HCT116 (cell line): ENCODE data around the gene ARL11. TPM values are rescaled to one million over a fixed set of nuclear protein-coding genes. Genes with fewer than 3 reads are reported as not detected.

Experiments used
- ATAC-seq: fragments of 200-7000 bp; cut with Tn5 transposase; 2 replicates; pipeline ENCODE4 v1.9.1; 2020; ENCODE audit warnings: mild to moderate bottlenecking, moderate library complexity
- BruUV-seq: library from RNA; stranded (reverse); fragments of 400-500 nt; replicated peaks from 2 replicates; lab custom pipeline; 2021; lab: Mats Ljungman, UMichigan
- CTCF ChIA-PET: fragments of 300-600 bp; sonication (Branson Sonifier 250); formaldehyde crosslinking; loops from one replicate; lab custom pipeline; 2021; ENCODE audit warnings: antibody characterized with exemption; lab: Charles Lee
- POLR2A ChIA-PET: fragments of 300-600, 350-600 bp; sonication (Branson Sonifier 250); formaldehyde crosslinking; loops from one replicate; lab custom pipeline; 2021; ENCODE audit warnings: antibody characterized with exemption; lab: Charles Lee
- RAD21 ChIA-PET, 2 experiments: fragments of 300-600 bp; sonication (Branson Sonifier 250); formaldehyde crosslinking; loops; one replicate each; lab custom pipeline; 2023; ENCODE audit warnings: low total read pairs in 2 of 2; ENCODE audit not compliant: uncharacterized antibody in 2 of 2, unreplicated experiment in 2 of 2, low non-redundant PET in 1 of 2; lab: Charles Lee
- DNase-seq: peaks from one replicate; pipeline ENCODE4 v3.0.0-alpha.2; 2010; ENCODE audit warnings: low read depth, low spot score
- H2AFZ ChIP-seq: fragments of 200-600 bp; shearing (Covaris generic), sonication (generic); 2 replicates; pipeline ENCODE4 v1.6.1; 2017; ENCODE audit warnings: low read depth, mixed run types, mixed read lengths, antibody characterized with exemption, low read length; ENCODE audit not compliant: poor library complexity, severe bottlenecking
- H3K27ac ChIP-seq: 2 replicates; pipeline ENCODE4 v1.5.1; 2012; ENCODE audit warnings: low read depth, low read length
- H3K27me3 ChIP-seq: fragments of 200-600 bp; sonication (generic); 2 replicates; pipeline ENCODE4 v1.6.1; 2016; ENCODE audit warnings: mixed run types, low read length, mixed read lengths; ENCODE audit not compliant: insufficient read depth
- H3K36me3 ChIP-seq, 2 experiments: fragments of 200-500 bp in 1 of 2; fragments of 200-600 bp in 1 of 2; sonication (Bioruptor generic) in 1 of 2; sonication (generic) in 1 of 2; 2 replicates each; pipeline versions ENCODE4 v1.5.1 to v1.6.1; 2014 to 2016; ENCODE audit warnings: low read length in 2 of 2, inconsistent platforms in 1 of 2, mixed read lengths in 1 of 2, mixed run types in 1 of 2; ENCODE audit not compliant: insufficient read depth in 2 of 2, control insufficient read depth in 1 of 2
- H3K4me1 ChIP-seq, 2 experiments: fragments of 200-600 bp in 1 of 2; sonication (generic) in 1 of 2; 2 replicates each; pipeline versions ENCODE4 v1.5.1 to v1.6.1; 2012 to 2017; ENCODE audit warnings: low read length in 2 of 2, inconsistent platforms in 1 of 2, mild to moderate bottlenecking in 1 of 2, mixed read lengths in 1 of 2, mixed run types in 1 of 2, moderate library complexity in 1 of 2; ENCODE audit not compliant: insufficient read depth in 2 of 2, control insufficient read depth in 1 of 2
- H3K4me2 ChIP-seq: fragments of 200-600 bp; sonication (generic); 2 replicates; pipeline ENCODE4 v1.6.1; 2017; ENCODE audit warnings: mixed run types, low read length, mixed read lengths
- H3K4me3 ChIP-seq, 2 experiments: fragments of 200-600 bp in 1 of 2; sonication (generic) in 1 of 2; replicated peaks in 1 of 2; 2 replicates each; pipeline ENCODE4 v1.5.1; 2011 to 2016; ENCODE audit warnings: low read length in 2 of 2, control low read depth in 1 of 2, low read depth in 1 of 2, mild to moderate bottlenecking in 1 of 2, mixed read lengths in 1 of 2, mixed run types in 1 of 2
- H3K79me2 ChIP-seq: fragments of 200-600 bp; sonication (generic); 2 replicates; pipeline ENCODE4 v1.6.1; 2017; ENCODE audit warnings: mild to moderate bottlenecking, mixed run types, low read length, moderate library complexity, mixed read lengths; ENCODE audit not compliant: insufficient read depth
- H3K9ac ChIP-seq: fragments of 200-600 bp; sonication (generic); 2 replicates; pipeline ENCODE4 v1.6.1; 2016; ENCODE audit warnings: low read length, mixed read lengths
- H3K9me2 ChIP-seq: fragments of 200-600 bp; sonication (generic), shearing (Covaris generic); 2 replicates; pipeline ENCODE4 v1.6.1; 2017; ENCODE audit warnings: mixed run types, mild to moderate bottlenecking, moderate library complexity; ENCODE audit not compliant: insufficient read depth
- H3K9me3 ChIP-seq, 2 experiments: fragments of 200-500 bp in 1 of 2; fragments of 200-600 bp in 1 of 2; sonication (Bioruptor generic) in 1 of 2; sonication (generic) in 1 of 2; 2 replicates each; pipeline ENCODE4 v1.6.1; 2014 to 2017; ENCODE audit warnings: low read length in 2 of 2, mixed read lengths in 2 of 2, inconsistent platforms in 1 of 2, low read depth in 1 of 2, mild to moderate bottlenecking in 1 of 2, mixed run types in 1 of 2, moderate library complexity in 1 of 2; ENCODE audit not compliant: control insufficient read depth in 1 of 2, insufficient read depth in 1 of 2
- H4K20me1 ChIP-seq: fragments of 200-600 bp; sonication (generic), shearing (Covaris generic); 2 replicates; pipeline ENCODE4 v1.6.1; 2017; ENCODE audit warnings: mixed run types, mild to moderate bottlenecking, moderate library complexity; ENCODE audit not compliant: insufficient read depth
- CBX3 ChIP-seq: IDR thresholded peaks from 2 replicates; pipeline ENCODE4 v1.6.1; 2012; ENCODE audit warnings: low read depth
- EGR1 ChIP-seq: IDR thresholded peaks from 2 replicates; pipeline ENCODE4 v1.6.1; 2012; ENCODE audit warnings: low read depth
- ELF1 ChIP-seq: IDR thresholded peaks from 2 replicates; pipeline ENCODE4 v1.6.1; 2012; ENCODE audit warnings: low read depth, borderline replicate concordance
- EZH2 ChIP-seq: fragments of 200-600 bp; sonication (generic); IDR thresholded peaks from 2 replicates; pipeline ENCODE4 v1.6.1; 2017; ENCODE audit warnings: antibody characterized with exemption, mixed run types
- FOSL1 ChIP-seq: IDR thresholded peaks from 2 replicates; pipeline ENCODE4 v1.6.1; 2012; ENCODE audit warnings: low read depth
- JUND ChIP-seq: IDR thresholded peaks from 2 replicates; pipeline ENCODE4 v1.6.1; 2012
- POLR2A ChIP-seq: IDR thresholded peaks from 2 replicates; pipeline ENCODE4 v1.7.0; 2011; ENCODE audit warnings: borderline replicate concordance; ENCODE audit not compliant: insufficient read depth, insufficient read length; ENCODE audit errors: extremely low read depth
- RAD21 ChIP-seq: IDR thresholded peaks from 2 replicates; pipeline ENCODE4 v1.6.1; 2012; ENCODE audit warnings: low read depth, mild to moderate bottlenecking
- SP1 ChIP-seq: IDR thresholded peaks from 2 replicates; pipeline ENCODE4 v1.6.1; 2012; ENCODE audit warnings: low read depth
- YY1 ChIP-seq: IDR thresholded peaks from 2 replicates; pipeline ENCODE4 v1.6.1; 2011; ENCODE audit warnings: low read length, low read depth, moderate library complexity, mild to moderate bottlenecking; ENCODE audit not compliant: insufficient replicate concordance; ENCODE audit errors: extremely low read depth
- ZFX ChIP-seq: fragments of 450-650 bp; IDR thresholded peaks from 2 replicates; pipeline ENCODE4 v1.6.1; 2017
- ZNF274 ChIP-seq: fragments of 200-500 bp; sonication (Bioruptor generic); IDR thresholded peaks from 2 replicates; pipeline ENCODE4 v1.6.1; 2014; ENCODE audit warnings: mild to moderate bottlenecking, low read depth, low read length, inconsistent platforms
- intact Hi-C: fragments of 100-400 bp; cut with micrococcal nuclease; formaldehyde crosslinking; loops from 2 replicates; pipeline ENCODE4 v1.10.0; 2022
- total RNA-seq: library from RNA; stranded (reverse); gene quantifications from one replicate; pipeline ENCODE4 v1.2.1, GENCODE V29; 2021; ENCODE audit not compliant: unreplicated experiment
- TF ChIP-seq, protein P1 (sequence below): IDR thresholded peaks from 2 replicates; pipeline ENCODE4 v1.6.1; 2012
- TF ChIP-seq, protein P2 (sequence below): IDR thresholded peaks from 2 replicates; pipeline ENCODE4 v1.6.1; 2012; ENCODE audit warnings: low read depth
- TF ChIP-seq, protein P3 (sequence below): IDR thresholded peaks from 2 replicates; pipeline ENCODE4 v1.6.1; 2012

ARL11 gene
- total RNA-seq, 1 experiment from 2014 or later = not detected

DNA sequence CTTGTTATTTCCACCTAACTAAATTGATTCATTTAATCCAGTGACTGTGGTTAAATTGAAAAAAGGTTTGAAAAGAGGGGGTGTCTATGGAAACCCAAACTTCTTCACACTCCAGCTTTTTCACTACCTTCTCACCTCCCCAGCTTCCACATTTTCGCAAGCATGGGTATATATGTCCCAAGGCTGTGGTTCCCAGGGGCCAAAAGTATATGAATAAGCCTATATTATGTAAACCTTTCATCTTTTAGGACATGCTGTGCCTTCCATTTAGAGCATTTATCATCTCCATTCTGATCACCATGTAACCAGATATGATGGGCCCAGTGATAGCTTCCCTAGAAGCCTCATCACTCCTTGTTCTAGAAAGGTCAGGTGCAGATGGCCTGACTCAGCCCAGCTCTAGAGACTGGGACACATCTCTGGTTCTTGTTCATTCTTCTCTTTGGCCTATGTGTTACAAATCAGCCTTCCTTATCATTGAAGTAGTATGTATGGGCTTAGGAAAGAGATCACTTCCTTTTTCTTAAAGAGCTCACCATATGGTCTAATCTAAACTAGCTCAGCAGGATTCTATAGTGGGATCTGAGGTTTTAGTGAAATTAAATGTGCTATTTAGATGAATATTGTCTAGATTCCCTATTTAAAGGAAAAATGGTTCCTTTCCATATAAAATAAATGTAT, 19.5 kb upstream of the ARL11 start:
- H3K27me3 ChIP-seq = no peaks in the 10 kb centered on the region
- RAD21 ChIA-PET = no interaction called here

More for the DNA sequence above, 19.5 kb upstream of the ARL11 start:
- H3K79me2 ChIP-seq = no peaks in the 10 kb centered on the region
- intact Hi-C loops = loop anchor here (5.0 to 10.0 kb wide), 3 partner anchors 164 to 841 kb away; partner anchors contain the start of genes CAB39L and SETDB2
- DNase-seq (no peak), ATAC-seq (no peak)
- POLR2A ChIA-PET = interaction anchor here (0.6 to 1.0 kb wide), 2 partner anchors 183 to 361 kb away, joined by 3 read pairs; partner anchors contain the start of gene CDADC1
- H2AFZ ChIP-seq = no peak overlapping the region
- CTCF ChIA-PET = no interaction called here
- no peaks in the 10 kb centered on the region for H3K9me3 ChIP-seq
- no peaks in the 10 kb centered on the region for H3K36me3 ChIP-seq
- H3K9ac ChIP-seq = no peak overlapping the region
- no peak overlapping the region for H3K27ac ChIP-seq
- H3K4me3 ChIP-seq = no peak overlapping the region
- H3K4me2 ChIP-seq = no peak overlapping the region
- TF ChIP-seq EZH2 (no peak), ZFX (no peak), FOSL1 (no peak), JUND (no peak), RAD21 (no peak), EGR1 (no peak), ELF1 (no peak), SP1 (no peak), POLR2A (no peak), CBX3 (no peak), ZNF274 (no peak), YY1 (no peak)
- TF ChIP-seq, protein P1, sequence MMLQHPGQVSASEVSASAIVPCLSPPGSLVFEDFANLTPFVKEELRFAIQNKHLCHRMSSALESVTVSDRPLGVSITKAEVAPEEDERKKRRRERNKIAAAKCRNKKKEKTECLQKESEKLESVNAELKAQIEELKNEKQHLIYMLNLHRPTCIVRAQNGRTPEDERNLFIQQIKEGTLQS = no peak
- TF ChIP-seq, protein P2, sequence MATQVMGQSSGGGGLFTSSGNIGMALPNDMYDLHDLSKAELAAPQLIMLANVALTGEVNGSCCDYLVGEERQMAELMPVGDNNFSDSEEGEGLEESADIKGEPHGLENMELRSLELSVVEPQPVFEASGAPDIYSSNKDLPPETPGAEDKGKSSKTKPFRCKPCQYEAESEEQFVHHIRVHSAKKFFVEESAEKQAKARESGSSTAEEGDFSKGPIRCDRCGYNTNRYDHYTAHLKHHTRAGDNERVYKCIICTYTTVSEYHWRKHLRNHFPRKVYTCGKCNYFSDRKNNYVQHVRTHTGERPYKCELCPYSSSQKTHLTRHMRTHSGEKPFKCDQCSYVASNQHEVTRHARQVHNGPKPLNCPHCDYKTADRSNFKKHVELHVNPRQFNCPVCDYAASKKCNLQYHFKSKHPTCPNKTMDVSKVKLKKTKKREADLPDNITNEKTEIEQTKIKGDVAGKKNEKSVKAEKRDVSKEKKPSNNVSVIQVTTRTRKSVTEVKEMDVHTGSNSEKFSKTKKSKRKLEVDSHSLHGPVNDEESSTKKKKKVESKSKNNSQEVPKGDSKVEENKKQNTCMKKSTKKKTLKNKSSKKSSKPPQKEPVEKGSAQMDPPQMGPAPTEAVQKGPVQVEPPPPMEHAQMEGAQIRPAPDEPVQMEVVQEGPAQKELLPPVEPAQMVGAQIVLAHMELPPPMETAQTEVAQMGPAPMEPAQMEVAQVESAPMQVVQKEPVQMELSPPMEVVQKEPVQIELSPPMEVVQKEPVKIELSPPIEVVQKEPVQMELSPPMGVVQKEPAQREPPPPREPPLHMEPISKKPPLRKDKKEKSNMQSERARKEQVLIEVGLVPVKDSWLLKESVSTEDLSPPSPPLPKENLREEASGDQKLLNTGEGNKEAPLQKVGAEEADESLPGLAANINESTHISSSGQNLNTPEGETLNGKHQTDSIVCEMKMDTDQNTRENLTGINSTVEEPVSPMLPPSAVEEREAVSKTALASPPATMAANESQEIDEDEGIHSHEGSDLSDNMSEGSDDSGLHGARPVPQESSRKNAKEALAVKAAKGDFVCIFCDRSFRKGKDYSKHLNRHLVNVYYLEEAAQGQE = no peak
- TF ChIP-seq, protein P3, sequence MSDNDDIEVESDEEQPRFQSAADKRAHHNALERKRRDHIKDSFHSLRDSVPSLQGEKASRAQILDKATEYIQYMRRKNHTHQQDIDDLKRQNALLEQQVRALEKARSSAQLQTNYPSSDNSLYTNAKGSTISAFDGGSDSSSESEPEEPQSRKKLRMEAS = no peak
- H4K20me1 ChIP-seq = no peaks in the 10 kb centered on the region
- no TSS peak for BruUV-seq
- peaks cover 0 to 5% of the 10 kb centered on the region in 2 experiments; a peak in 2 of 4 replicates for H3K4me1 ChIP-seq
- no peaks in the 10 kb centered on the region for H3K9me2 ChIP-seq
